RPMI8226 (cell line): ENCODE results near the gene ARID3C.
"Not testable (repeated sequence)": the region's sequence is repeated elsewhere in the genome, so short reads cannot be mapped to it uniquely, and the experiment has no call there.

Experiments used
- DNase-seq: peaks from one replicate; pipeline ENCODE4 v3.0.0-alpha.2; 2015

Gene ARID3C

GRCh38 chr9:34651876-34652601, 23.2 kb upstream of the ARID3C start, which contains the start of gene IL11RA:
TSS of gene IL11RA (plus strand) at chr9:34652185. CDS start at chr9:34655218, 3,033 bp downstream.
- no peak for DNase-seq

- no peak for DNase-seq
Measured at GRCh38 chr9:34651321-34651720, 22.5 kb upstream of the ARID3C start.

- no peak for DNase-seq
Measured at GRCh38 chr9:34650816-34651215, 21.9 kb upstream of the ARID3C start.

GRCh38 chr9:34648673-34649072, 19.8 kb upstream of the ARID3C start:
- DNase-seq, result no peak

GRCh38 chr9:34647651-34648050, 18.8 kb upstream of the ARID3C start:
- no peak for DNase-seq

- DNase-seq, result no peak
Measured at GRCh38 chr9:34647084-34647403, 18.2 kb upstream of the ARID3C start.

- DNase-seq, result peak; percentile 95
Measured at GRCh38 chr9:34646211-34647083, 17.6 kb upstream of the ARID3C start, which contains the start of gene GALT. TSS of gene GALT (plus strand) at chr9:34646675. CDS start at chr9:34646705, 30 bp downstream.

- no peak for DNase-seq
Measured at GRCh38 chr9:34644766-34645314, 16.0 kb upstream of the ARID3C start.

GRCh38 chr9:34642679-34643078, 13.8 kb upstream of the ARID3C start:
- no peak for DNase-seq

GRCh38 chr9:34639322-34639721, 10.5 kb upstream of the ARID3C start:
- DNase-seq, result not testable (repeated sequence)

GRCh38 chr9:34638138-34638445, 9.2 kb upstream of the ARID3C start:
- DNase-seq, result no peak

GRCh38 chr9:34637356-34638137, 8.7 kb upstream of the ARID3C start, which contains the start of gene SIGMAR1:
TSS of gene SIGMAR1 (minus strand) at chr9:34637787. CDS start at chr9:34637697, 90 bp downstream.
- DNase-seq, result peak; percentile 95

GRCh38 chr9:34636791-34637355, 8.0 kb upstream of the ARID3C start:
- peak; percentile 22 for DNase-seq

- no peak for DNase-seq
Measured at GRCh38 chr9:34635556-34635955, 6.7 kb upstream of the ARID3C start.

GRCh38 chr9:34634551-34635248, 5.8 kb upstream of the ARID3C start:
- DNase-seq, result no peak

GRCh38 chr9:34633851-34634550, 5.1 kb upstream of the ARID3C start:
- DNase-seq, result peak; percentile 67

GRCh38 chr9:34633166-34633565, 4.3 kb upstream of the ARID3C start:
- DNase-seq, result no peak

GRCh38 chr9:34630402-34631154, 1.7 kb upstream of the ARID3C start:
- DNase-seq, result no peak

- no peak for DNase-seq
Measured at GRCh38 chr9:34629491-34629808, 584 bp upstream of the ARID3C start.
